BJ (cell line): ENCODE data around the gene CENPP. TPM values are rescaled to one million over a fixed set of nuclear protein-coding genes. Genes with fewer than 3 reads are reported as not detected.
"Not testable (repeated sequence)": the region's sequence is repeated elsewhere in the genome, so short reads cannot be mapped to it uniquely, and the experiment has no call there.

Experiments used
- CTCF ChIA-PET: fragments of 350-600 bp; formaldehyde crosslinking; extraction: SDS; loops from one replicate; lab custom pipeline; 2021; ENCODE audit warnings: antibody characterized with exemption, inconsistent platforms; lab: Yijun Ruan, JAX
- POLR2A ChIA-PET: fragments of 300-600 bp; sonication (Branson Sonifier 250); formaldehyde crosslinking; extraction: SDS; loops from one replicate; lab custom pipeline; 2021; ENCODE audit warnings: antibody characterized with exemption; lab: Charles Lee
- DNase-seq: peaks from one replicate; pipeline ENCODE4 v3.0.0-alpha.2; 2011; ENCODE audit warnings: low read depth
- H3K27me3 ChIP-seq: 2 replicates; pipeline ENCODE4 v1.6.0; 2011; ENCODE audit warnings: low read length; ENCODE audit not compliant: control insufficient read depth, insufficient read depth
- H3K36me3 ChIP-seq: 2 replicates; pipeline ENCODE4 v1.5.1; 2011; ENCODE audit warnings: low read length; ENCODE audit not compliant: control insufficient read depth, insufficient read depth
- H3K4me3 ChIP-seq: 2 replicates; pipeline ENCODE4 v1.5.1; 2011; ENCODE audit warnings: low read depth, mild to moderate bottlenecking, control low read depth, low read length
- polyA plus RNA-seq: library from polyadenylated mRNA; depleted of rRNA; stranded (reverse); fragments of >200 nt; gene quantifications from 2 replicates; pipeline ENCODE4 v1.2.3, GENCODE V29; 2011
- TF ChIP-seq, protein P1 (sequence below): IDR thresholded peaks from 2 replicates; pipeline ENCODE4 v1.5.1; 2011; ENCODE audit warnings: low read depth, mild to moderate bottlenecking, control low read depth, inconsistent platforms, low read length, moderate library complexity; ENCODE audit not compliant: insufficient read depth

The CENPP gene
- polyA plus RNA-seq, 1 experiment = 1.3 TPM

DNA sequence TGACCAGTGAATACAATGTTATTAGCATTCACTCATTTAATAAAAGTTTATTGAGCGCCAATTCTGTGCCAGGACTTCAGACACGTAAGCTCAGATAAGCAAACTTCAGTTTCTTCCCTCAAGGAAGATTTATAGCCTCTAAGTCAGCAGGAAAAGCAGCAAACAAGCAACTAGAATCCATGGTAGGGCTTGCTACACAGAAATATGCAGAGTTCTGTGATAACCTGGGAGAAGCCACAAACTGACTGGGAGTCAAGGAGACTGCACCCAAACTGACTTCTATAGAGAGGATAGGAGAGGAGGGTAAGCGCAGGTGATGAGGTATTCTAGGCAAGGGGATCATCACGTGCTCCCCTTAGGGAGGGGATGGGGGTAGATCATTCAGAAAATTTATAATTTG, 80.1 kb downstream of the CENPP start:
- POLR2A ChIA-PET = no interaction called here

DNA sequence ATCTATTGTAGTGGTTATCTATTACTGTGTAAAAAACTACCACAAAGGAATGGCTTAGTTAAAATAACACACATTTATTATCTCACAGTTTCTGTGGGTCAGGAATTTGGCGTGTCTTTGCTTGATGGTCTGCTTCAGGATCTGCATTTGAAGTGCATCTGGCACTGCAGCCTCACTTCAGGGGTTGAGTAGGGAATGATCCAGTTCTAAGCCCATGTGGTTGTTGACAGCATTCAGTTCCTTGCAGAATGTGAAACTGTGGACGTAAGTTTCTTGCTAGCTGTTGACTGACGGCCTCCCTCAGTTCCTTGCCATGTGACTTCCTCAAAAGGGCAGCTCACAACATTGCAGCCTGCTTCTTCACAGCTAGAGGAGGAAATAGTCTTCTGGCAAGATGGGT, 80.7 kb downstream of the CENPP start:
- Histone ChIP-seq H3K36me3 (no peaks in the 10 kb centered on the region), H3K4me3 (no peak overlapping the region), H3K27me3 (no peaks in the 10 kb centered on the region)
- no peak for DNase-seq
- TF ChIP-seq, protein P1, sequence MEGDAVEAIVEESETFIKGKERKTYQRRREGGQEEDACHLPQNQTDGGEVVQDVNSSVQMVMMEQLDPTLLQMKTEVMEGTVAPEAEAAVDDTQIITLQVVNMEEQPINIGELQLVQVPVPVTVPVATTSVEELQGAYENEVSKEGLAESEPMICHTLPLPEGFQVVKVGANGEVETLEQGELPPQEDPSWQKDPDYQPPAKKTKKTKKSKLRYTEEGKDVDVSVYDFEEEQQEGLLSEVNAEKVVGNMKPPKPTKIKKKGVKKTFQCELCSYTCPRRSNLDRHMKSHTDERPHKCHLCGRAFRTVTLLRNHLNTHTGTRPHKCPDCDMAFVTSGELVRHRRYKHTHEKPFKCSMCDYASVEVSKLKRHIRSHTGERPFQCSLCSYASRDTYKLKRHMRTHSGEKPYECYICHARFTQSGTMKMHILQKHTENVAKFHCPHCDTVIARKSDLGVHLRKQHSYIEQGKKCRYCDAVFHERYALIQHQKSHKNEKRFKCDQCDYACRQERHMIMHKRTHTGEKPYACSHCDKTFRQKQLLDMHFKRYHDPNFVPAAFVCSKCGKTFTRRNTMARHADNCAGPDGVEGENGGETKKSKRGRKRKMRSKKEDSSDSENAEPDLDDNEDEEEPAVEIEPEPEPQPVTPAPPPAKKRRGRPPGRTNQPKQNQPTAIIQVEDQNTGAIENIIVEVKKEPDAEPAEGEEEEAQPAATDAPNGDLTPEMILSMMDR = no peak
- ChIA-PET CTCF (no interaction called here), POLR2A (no interaction called here)

More for the DNA sequence above, 80.1 kb downstream of the CENPP start:
- CTCF ChIA-PET = no interaction called here
- Histone ChIP-seq H3K27me3 (no peaks in the 10 kb centered on the region), H3K4me3 (no peak overlapping the region), H3K36me3 (no peaks in the 10 kb centered on the region)
- no peak for DNase-seq
- TF ChIP-seq, protein P1 = no peak

DNA sequence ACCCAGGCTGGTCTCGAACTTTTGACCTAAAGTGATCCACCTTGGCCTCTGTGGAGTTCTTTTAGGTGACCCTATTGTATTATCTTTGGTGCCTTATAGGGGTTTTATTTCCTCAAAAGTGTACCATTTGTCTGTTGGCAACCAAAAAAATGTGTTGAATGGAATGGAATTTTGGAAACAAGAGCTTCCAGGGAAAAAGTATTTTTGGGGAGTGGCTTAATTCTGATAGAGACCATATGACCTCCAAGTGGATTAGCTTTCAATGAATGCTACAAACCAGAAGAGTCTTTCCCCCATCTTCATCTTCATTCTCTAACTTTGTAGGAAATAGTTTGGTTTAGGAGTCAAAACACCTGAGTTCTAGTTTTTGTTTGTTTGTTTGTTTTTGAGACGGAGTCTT, 82.1 kb downstream of the CENPP start:
- TF ChIP-seq, protein P1 = no peak
- DNase-seq = no peak
- no peak overlapping the region for H3K4me3 ChIP-seq
- CTCF ChIA-PET = no interaction called here
- no peaks in the 10 kb centered on the region for H3K36me3 ChIP-seq
- POLR2A ChIA-PET = no interaction called here
- no peaks in the 10 kb centered on the region for H3K27me3 ChIP-seq

DNA sequence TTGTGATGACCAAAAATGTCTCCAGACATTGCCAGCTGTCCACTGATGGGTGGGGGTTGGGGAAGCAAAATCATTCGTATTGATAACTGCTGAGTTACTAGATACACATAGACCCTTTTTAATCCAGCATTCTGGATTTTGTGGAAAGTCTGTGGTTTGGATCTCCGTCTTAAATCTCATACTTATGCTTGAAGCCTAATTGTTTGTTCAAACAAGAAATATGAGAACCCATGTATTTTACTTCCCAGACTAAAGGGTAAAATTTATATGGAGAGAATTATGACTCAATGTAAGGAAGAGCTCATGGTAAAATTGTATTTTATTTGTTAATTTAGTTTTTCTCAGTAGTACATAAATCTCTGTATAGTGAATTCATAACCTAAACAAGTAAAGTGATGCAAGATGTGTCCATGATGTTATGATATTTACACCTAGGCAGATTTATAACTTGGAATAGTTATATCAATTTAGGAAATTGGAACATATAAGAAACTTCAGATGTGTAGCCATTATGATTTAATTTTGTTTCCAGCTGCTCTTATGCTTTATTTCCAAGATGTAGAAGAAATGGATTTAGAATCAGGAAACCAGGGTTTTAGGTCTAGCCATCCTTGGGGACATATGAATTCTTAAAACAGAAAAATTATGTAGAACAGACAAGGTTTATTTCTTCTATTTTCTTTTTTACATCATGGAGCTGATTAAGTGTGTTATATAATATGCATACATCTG, 83.2 kb downstream of the CENPP start:
- DNase-seq = no peak
- CTCF ChIA-PET = interaction anchor here (0.7 to 1.2 kb wide), 2 partner anchors 8 to 155 kb away, joined by 3 to 5 read pairs; no protein-coding TSS in a partner anchor
- H3K4me3 ChIP-seq = no peak overlapping the region
- H3K36me3 ChIP-seq = no peaks in the 10 kb centered on the region
- H3K27me3 ChIP-seq = no peaks in the 10 kb centered on the region
- TF ChIP-seq, protein P1 = no peak
- POLR2A ChIA-PET = no interaction called here

DNA sequence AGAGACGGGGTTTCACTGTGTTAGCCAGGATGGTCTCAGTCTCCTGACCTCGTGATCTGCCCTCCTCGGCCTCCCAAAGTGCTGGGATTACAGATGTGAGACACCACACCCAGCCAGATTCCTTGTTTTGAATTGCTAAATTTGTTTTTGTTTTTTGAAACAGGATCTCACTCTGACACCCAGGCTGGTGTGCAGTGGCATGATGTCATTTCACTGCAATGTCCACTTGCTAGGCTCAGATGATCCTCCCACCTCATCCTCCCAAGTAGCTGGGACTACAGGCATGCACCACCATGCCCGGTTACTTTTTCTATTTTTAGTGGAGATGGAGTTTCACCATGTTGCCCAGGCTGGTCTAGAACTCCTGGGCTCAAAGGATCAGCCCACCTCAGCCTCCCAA, 85.4 kb downstream of the CENPP start:
- CTCF ChIA-PET = interaction anchor here (1.3 kb wide), 1 partner anchor 18 kb away, joined by 4 read pairs; no protein-coding TSS in a partner anchor
- H3K27me3 ChIP-seq, DNase-seq, H3K4me3 ChIP-seq, POLR2A ChIA-PET, H3K36me3 ChIP-seq: not testable (repeated sequence)

DNA sequence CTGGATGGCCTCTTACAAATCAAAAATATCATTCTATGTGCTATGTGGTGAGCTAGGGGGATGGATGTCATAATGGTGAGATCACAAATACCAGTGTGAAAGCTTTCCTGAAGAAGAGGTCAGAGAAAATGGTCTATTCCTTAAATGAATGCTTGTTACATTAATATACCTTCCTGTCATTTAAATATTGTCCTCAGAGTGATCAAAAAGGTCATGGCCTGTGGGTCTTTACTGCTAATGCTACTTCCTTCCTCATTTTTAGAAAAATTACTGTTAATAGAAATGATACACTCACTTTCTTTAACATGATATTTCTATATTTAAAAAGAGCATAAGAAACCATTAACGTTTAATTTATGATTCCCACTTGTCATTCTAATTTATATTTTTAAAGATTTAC, 88.8 kb downstream of the CENPP start:
- POLR2A ChIA-PET = no interaction called here
- DNase-seq = no peak
- CTCF ChIA-PET = no interaction called here

More for the DNA sequence above, 88.8 kb downstream of the CENPP start:
- no peak overlapping the region for H3K4me3 ChIP-seq
- TF ChIP-seq, protein P1 = no peak
- H3K27me3 ChIP-seq = no peaks in the 10 kb centered on the region
- no peaks in the 10 kb centered on the region for H3K36me3 ChIP-seq
